Activated T-cell treated with anti-CD3 and anti-CD28 coated beads for 24 hours (primary cell): ENCODE results near the gene MYL4.
"Not testable (repeated sequence)": the region's sequence is repeated elsewhere in the genome, so short reads cannot be mapped to it uniquely, and the experiment has no call there.

Source experiments
- DNase-seq: peaks from one replicate; pipeline ENCODE4 v3.0.0-alpha.2; 2020; ENCODE audit warnings: low read depth

The MYL4 gene

GRCh38 chr17:47221154-47221553 lies 12.0 kb downstream of the MYL4 start:
- no peak for DNase-seq

GRCh38 chr17:47222047-47222446 lies 12.9 kb downstream of the MYL4 start:
- no peak for DNase-seq

GRCh38 chr17:47223007-47223406 lies 13.9 kb downstream of the MYL4 start:
- no peak for DNase-seq

GRCh38 chr17:47223460-47223859 lies 14.3 kb downstream of the MYL4 start:
- DNase-seq = no peak

GRCh38 chr17:47224077-47224476 lies 14.9 kb downstream of the MYL4 start:
- not testable (repeated sequence) for DNase-seq

- DNase-seq = no peak
Observed at GRCh38 chr17:47224966-47225365, 15.8 kb downstream of the MYL4 start.

GRCh38 chr17:47225436-47225858 lies 16.3 kb downstream of the MYL4 start:
- DNase-seq = no peak

- no peak for DNase-seq
Observed at GRCh38 chr17:47225911-47226688, 17.0 kb downstream of the MYL4 start.

- no peak for DNase-seq
Observed at GRCh38 chr17:47227862-47228261, 18.7 kb downstream of the MYL4 start.

- DNase-seq = peak; percentile 67
Observed at GRCh38 chr17:47229535-47230443, 20.6 kb downstream of the MYL4 start.

GRCh38 chr17:47230864-47231263 lies 21.7 kb downstream of the MYL4 start:
- no peak for DNase-seq

GRCh38 chr17:47231334-47231733 lies 22.2 kb downstream of the MYL4 start:
- no peak for DNase-seq

- DNase-seq = no peak
Observed at GRCh38 chr17:47231866-47232265, 22.7 kb downstream of the MYL4 start.

- no peak for DNase-seq
Observed at GRCh38 chr17:47232465-47232864, 23.3 kb downstream of the MYL4 start.

- no peak for DNase-seq
Observed at GRCh38 chr17:47235506-47235905, 26.4 kb downstream of the MYL4 start.

GRCh38 chr17:47235923-47236322 lies 26.8 kb downstream of the MYL4 start:
- no peak for DNase-seq

- no peak for DNase-seq
Observed at GRCh38 chr17:47237841-47238240, 28.7 kb downstream of the MYL4 start.

GRCh38 chr17:47238321-47239010 lies 29.3 kb downstream of the MYL4 start:
- no peak for DNase-seq

- DNase-seq = no peak
Observed at GRCh38 chr17:47239619-47239966, 30.4 kb downstream of the MYL4 start.

GRCh38 chr17:47239967-47240651 lies 31.0 kb downstream of the MYL4 start:
- no peak for DNase-seq

- DNase-seq = no peak
Observed at GRCh38 chr17:47240806-47241205, 31.7 kb downstream of the MYL4 start.

- no peak for DNase-seq
Observed at GRCh38 chr17:47242648-47243047, 33.5 kb downstream of the MYL4 start.
